Mesenteric fat pad (tissue), 1 donor: ENCODE measurements around the gene TRMU. TPM values are rescaled to one million over a fixed set of nuclear protein-coding genes. Genes with fewer than 3 reads are reported as not detected.

Experiments
- DNase-seq: peaks from one replicate; pipeline ENCODE4 v3.0.0-alpha.2; 2020; ENCODE audit warnings: low spot score
- long read RNA-seq: library from polyadenylated mRNA; unstranded; transcript quantifications from one replicate; pipeline ENCODE4 v2.0.0, GENCODE V29; 2020
- total RNA-seq: library from RNA; stranded (reverse); fragmentation: NEBNext Ultra II Directional; extraction: Animal tissue kit (Norgen Biotek cat#: 25700); gene quantifications from one replicate; pipeline ENCODE4 v1.2.1, GENCODE V29; 2021
- donor health status: DM: yes; HTN: yes; CAD: no.

The TRMU gene
- 30.7 TPM for total RNA-seq
- long read RNA-seq, transcript TRMU-203 (10 exons, 1,830 nt): minor isoform, 8 of 131 reads
- long read RNA-seq, transcript TRMU-201 (11 exons, 1,940 nt): major isoform, 48 of 131 reads
- long read RNA-seq, transcript TRMU-202 (10 exons, 1,381 nt): minor isoform, 8 of 131 reads
- long read RNA-seq, partial matches to known transcripts: 15 of 131 reads
- long read RNA-seq, other reads (novel, unspliced or antisense): 38 of 131 reads

- DNase-seq: peak; percentile 97
Measured at GRCh38 chr22:46335201-46336118, at the start of gene TRMU. Gene TRMU, plus strand, starts transcription at chr22:46335714. Its CDS starts 51 bp downstream, at chr22:46335765.

- no peak for DNase-seq
Measured at GRCh38 chr22:46286006-46286405, 49.5 kb upstream of the TRMU start.

GRCh38 chr22:46286941-46287872 lies 48.3 kb upstream of the TRMU start:
- DNase-seq: no peak

DNA sequence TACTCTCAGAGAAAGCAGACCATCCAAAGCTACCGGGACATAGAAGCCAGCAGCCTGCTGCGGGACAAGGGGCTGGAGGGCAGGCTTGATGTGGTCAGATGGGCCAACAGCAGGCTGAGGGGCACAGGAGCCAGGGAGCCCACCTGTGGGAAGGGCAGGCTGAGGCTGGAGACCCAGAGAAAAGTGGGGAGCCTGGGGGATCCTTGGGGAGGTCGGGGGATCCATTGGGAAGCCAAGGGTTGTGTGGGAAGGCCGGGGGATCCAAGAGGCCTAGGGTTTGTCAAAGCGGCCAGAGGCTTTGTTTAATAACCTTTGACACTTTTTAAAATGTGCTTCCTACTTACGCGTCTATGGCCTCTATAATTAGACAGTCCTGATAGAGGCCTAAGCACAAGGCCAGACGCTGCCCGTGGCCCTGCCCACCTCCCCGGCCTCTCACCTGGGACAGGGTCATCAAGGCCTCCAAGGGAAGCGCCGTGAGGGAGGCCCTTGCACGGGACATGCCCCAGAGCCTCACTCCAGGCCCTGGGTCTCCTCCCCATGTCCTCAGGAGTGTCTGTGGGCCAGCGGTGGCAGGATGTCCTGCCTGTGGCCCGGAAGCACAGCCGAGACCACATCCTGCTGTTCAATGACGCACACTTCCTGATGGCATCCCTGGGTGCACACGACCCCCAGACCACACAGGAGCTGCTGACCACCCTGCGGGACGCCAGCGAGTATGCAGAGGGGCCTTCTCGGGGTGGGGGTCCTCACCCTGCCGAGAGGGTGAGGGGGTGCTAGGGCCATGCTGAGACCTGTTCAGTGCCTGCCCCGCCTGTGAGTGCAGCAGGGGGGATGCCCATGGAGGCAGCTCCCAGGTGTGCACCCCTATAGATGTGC lies 47.4 kb upstream of the TRMU start:
- no peak for DNase-seq

GRCh38 chr22:46288846-46289243 lies 46.7 kb upstream of the TRMU start:
- DNase-seq: no peak

DNA sequence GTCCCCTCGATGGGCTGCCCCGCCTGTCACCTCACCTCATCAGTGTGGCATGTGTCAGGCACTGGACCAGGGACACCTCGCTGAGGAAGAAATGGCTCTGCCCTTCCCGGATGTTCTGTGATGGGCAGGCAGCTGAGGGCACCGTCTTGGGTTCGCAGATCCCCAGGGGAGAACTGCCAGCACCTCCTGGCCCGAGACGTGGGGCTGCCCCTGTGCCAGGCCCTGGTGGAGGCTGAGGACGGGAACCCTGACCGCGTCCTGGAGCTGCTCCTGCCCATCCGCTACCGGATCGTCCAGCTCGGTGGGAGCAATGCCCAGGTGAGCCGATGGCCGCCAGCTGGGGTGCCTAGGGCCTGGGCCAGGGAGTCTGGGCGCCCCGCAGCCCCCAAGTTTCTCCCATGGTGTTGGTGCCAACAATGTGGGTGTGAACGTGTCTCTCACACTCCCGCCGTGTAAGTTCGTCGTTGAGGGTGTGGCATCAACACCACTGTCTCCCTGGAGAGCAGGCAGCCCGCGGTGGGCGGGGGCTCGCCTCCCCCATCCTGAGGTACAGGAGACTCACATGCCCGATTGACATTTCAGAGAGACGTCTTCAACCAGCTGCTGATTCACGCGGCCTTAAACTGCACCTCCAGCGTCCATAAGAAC lies 46.1 kb upstream of the TRMU start:
- DNase-seq: no peak

GRCh38 chr22:46290121-46290842 lies 45.2 kb upstream of the TRMU start:
- no peak for DNase-seq

- DNase-seq: no peak
Measured at GRCh38 chr22:46290843-46291785, 44.4 kb upstream of the TRMU start.

GRCh38 chr22:46292173-46292572 lies 43.3 kb upstream of the TRMU start:
- DNase-seq: no peak

GRCh38 chr22:46292732-46293131 lies 42.8 kb upstream of the TRMU start:
- DNase-seq: no peak

GRCh38 chr22:46293577-46294260 lies 41.8 kb upstream of the TRMU start:
- DNase-seq: no peak

GRCh38 chr22:46294784-46295183 lies 40.7 kb upstream of the TRMU start:
- no peak for DNase-seq

DNA sequence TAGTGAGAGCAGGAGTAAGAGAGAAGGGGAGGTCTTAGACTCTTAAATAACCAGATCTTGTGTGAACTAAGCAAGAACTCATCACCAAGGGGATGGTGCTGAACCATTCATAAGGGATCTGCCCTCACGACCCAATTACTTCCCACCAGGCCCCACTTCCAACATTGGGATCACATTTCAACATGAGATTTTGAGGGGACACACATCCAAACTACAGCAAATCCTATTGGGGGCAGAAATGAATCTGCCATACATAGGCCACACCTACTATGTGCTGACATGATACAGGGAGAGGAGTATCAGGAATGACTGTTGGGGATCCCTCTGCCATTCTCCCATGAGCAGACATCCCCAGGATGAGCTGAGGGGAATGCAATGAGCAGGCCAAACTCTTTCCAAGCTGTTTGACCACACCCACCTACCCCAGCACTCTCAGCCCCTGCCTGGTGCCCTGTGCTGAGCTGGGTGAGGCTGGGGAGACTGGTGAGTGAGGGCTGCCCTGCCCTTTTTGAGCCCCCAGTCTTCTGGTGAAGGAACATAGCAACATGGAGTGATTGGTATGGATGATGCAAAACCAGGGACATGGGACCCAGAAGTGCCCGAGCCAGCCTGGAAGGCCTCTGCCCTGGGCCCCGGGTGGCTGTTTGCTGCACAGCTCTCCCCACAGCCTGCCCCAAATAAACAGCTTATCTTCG lies 40.1 kb upstream of the TRMU start:
- no peak for DNase-seq

GRCh38 chr22:46296257-46297150 lies 39.0 kb upstream of the TRMU start, which contains the start of gene GTSE1:
Gene GTSE1, plus strand, starts transcription at chr22:46296870. Its CDS starts 531 bp downstream, at chr22:46297401.
- peak; percentile 99 for DNase-seq

DNA sequence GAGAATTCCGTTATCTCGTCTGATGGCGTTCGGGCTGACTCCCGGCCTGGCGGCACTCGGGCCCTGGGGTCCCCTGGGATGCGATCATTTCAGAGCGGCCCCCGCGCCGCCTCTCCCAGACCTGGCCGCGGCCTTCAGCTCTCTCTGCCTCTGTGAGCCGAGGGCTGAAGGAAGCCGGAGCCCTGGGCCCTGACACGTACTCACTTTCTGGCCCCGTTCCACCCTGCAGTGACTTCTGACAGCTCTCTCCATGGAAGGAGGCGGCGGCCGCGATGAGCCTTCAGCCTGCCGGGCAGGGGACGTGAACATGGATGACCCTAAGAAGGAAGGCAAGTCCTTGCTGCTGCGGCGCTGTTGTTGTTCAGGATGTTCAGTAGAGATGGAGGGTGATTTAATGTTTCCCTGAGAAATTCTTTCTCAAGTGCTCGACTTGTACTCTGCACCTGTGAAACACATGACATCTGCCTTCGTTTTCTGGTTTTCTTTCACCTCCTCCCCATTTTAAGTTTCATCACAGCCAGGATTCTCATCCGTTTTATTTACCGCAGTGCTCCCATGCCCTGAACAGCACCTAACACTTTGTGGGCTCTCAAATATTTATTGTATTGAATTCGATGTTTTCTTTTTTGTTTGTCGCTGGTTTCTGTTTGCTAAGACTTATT lies 38.2 kb upstream of the TRMU start:
- DNase-seq: no peak
